NB4 (cell line): ENCODE results near the gene SEPTIN5.
A peak's percentile ranks its signal among the peaks of the same experiment; 100 is the strongest.

Experiments used
- DNase-seq: peaks from one replicate; pipeline ENCODE4 v3.0.0; 2010; ENCODE audit warnings: low read depth
- H3K4me3 ChIP-seq: one replicate; pipeline ENCODE4 v1.5.1; 2011; ENCODE audit warnings: mild to moderate bottlenecking, low read depth, low read length, moderate library complexity
- MYC ChIP-seq: IDR thresholded peaks from 2 replicates; pipeline ENCODE4 v1.6.1; 2011; ENCODE audit warnings: low read depth, low read length
- POLR2A ChIP-seq: IDR thresholded peaks from 2 replicates; pipeline ENCODE4 v1.6.1; 2011; ENCODE audit warnings: mild to moderate bottlenecking; ENCODE audit not compliant: insufficient read length; ENCODE audit errors: extremely low read depth
- TF ChIP-seq, protein P1 (sequence below): IDR thresholded peaks from one replicate; pipeline ENCODE4 v1.5.1; 2012; ENCODE audit warnings: low read depth, low read length
- TF ChIP-seq, protein P2 (sequence below): IDR thresholded peaks from 2 replicates; pipeline ENCODE4 v1.6.1; 2011; ENCODE audit warnings: low read depth, low read length

SEPTIN5 gene

DNA sequence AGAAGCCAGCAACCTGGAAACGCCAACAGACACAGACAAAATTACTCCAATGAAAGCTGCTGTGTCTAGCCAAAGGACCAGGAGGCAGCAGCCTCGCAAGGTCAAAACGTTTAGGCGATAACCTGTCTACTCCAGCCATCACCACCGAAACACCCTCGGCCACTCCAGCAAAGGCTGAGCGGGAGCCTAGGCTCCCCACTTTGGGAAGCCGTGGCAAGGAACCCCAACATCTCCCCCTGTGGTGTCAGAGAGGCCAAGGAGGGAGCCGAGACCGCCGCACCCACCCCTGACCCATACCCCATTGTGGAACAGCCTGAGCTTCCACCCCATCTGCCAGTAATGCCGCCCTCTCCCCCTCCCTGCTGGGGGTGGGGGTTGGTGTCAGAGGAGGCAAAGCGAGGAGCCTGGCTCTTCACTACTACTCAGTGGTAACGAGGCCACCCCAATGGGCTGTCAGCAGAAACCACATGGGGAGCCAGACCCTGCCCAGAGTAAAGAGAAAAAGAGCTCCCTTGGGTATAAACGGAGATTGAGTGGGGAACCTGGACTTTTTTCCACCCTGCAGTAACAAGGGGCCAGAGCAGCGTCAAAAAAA, 33.9 kb upstream of the SEPTIN5 start:
- TF ChIP-seq POLR2A (no peak), MYC (no peak)
- TF ChIP-seq, protein P1, sequence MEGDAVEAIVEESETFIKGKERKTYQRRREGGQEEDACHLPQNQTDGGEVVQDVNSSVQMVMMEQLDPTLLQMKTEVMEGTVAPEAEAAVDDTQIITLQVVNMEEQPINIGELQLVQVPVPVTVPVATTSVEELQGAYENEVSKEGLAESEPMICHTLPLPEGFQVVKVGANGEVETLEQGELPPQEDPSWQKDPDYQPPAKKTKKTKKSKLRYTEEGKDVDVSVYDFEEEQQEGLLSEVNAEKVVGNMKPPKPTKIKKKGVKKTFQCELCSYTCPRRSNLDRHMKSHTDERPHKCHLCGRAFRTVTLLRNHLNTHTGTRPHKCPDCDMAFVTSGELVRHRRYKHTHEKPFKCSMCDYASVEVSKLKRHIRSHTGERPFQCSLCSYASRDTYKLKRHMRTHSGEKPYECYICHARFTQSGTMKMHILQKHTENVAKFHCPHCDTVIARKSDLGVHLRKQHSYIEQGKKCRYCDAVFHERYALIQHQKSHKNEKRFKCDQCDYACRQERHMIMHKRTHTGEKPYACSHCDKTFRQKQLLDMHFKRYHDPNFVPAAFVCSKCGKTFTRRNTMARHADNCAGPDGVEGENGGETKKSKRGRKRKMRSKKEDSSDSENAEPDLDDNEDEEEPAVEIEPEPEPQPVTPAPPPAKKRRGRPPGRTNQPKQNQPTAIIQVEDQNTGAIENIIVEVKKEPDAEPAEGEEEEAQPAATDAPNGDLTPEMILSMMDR = no peak
- TF ChIP-seq, protein P2, sequence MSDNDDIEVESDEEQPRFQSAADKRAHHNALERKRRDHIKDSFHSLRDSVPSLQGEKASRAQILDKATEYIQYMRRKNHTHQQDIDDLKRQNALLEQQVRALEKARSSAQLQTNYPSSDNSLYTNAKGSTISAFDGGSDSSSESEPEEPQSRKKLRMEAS = no peak
- DNase-seq = no peak
- H3K4me3 ChIP-seq = no peak overlapping the region

- TF ChIP-seq, protein P2 = no peak
- TF ChIP-seq MYC = no peak
- TF ChIP-seq, protein P1 = no peak
- no peak for TF ChIP-seq POLR2A
- DNase-seq = no peak
- H3K4me3 ChIP-seq = no peak overlapping the region
These were observed 33.1 kb upstream of the SEPTIN5 start for GRCh38 chr22:19680911-19681862.

- TF ChIP-seq POLR2A (no peak), MYC (no peak)
- TF ChIP-seq, protein P2 = no peak
- TF ChIP-seq, protein P1 = no peak
- no peak for DNase-seq
- no peak overlapping the region for H3K4me3 ChIP-seq
These were observed 32.4 kb upstream of the SEPTIN5 start for GRCh38 chr22:19681863-19682245.

DNA sequence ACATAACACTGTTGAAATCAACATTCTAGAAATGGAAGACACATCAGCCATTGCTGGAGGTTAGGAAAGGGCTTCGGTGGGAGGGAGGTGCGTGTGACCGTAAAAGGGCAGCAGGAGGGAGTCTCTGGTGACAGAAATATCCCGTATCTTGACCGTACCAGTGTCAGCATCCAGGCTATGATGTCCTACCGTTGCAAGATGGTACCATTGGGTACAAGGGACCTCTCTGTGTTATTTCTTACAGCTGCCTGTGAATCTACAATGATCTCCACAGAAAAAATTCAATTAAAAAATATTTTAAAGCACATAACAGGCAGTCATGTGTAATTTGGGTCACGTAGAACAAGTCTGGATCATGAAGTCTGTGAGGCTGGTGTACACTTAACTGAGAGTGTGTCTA, 27.4 kb upstream of the SEPTIN5 start:
- peak; percentile 53 for DNase-seq
- peak overlapping the region; percentile 42 for H3K4me3 ChIP-seq
- TF ChIP-seq, protein P2 = no peak
- TF ChIP-seq MYC (no peak), POLR2A (no peak)
- TF ChIP-seq, protein P1 = no peak

GRCh38 chr22:19687561-19688300, 26.6 kb upstream of the SEPTIN5 start:
- DNase-seq = peak; percentile 97
- H3K4me3 ChIP-seq = peak overlapping the region; percentile 42
- TF ChIP-seq POLR2A (no peak), MYC (peak; percentile 6; the same call in 1 of the 2 replicates)
- TF ChIP-seq, protein P2 = peak; percentile 47
- TF ChIP-seq, protein P1 = no peak
